HCT116 (cell line): ENCODE data around the gene KRTAP10-10. TPM values are rescaled to one million over a fixed set of nuclear protein-coding genes. Genes with fewer than 3 reads are reported as not detected.

Source experiments
- ATAC-seq: fragments of 200-7000 bp; cut with Tn5 transposase; 2 replicates; pipeline ENCODE4 v1.9.1; 2020; ENCODE audit warnings: mild to moderate bottlenecking, moderate library complexity
- BruUV-seq: library from RNA; stranded (reverse); fragments of 400-500 nt; replicated peaks from 2 replicates; lab custom pipeline; 2021; lab: Mats Ljungman, UMichigan
- CTCF ChIA-PET: fragments of 300-600 bp; sonication (Branson Sonifier 250); formaldehyde crosslinking; loops from one replicate; lab custom pipeline; 2021; ENCODE audit warnings: antibody characterized with exemption; lab: Charles Lee
- POLR2A ChIA-PET: fragments of 300-600, 350-600 bp; sonication (Branson Sonifier 250); formaldehyde crosslinking; loops from one replicate; lab custom pipeline; 2021; ENCODE audit warnings: antibody characterized with exemption; lab: Charles Lee
- RAD21 ChIA-PET, 2 experiments: fragments of 300-600 bp; sonication (Branson Sonifier 250); formaldehyde crosslinking; loops; one replicate each; lab custom pipeline; 2023; ENCODE audit warnings: low total read pairs in 2 of 2; ENCODE audit not compliant: uncharacterized antibody in 2 of 2, unreplicated experiment in 2 of 2, low non-redundant PET in 1 of 2; lab: Charles Lee
- DNase-seq: peaks from one replicate; pipeline ENCODE4 v3.0.0-alpha.2; 2010; ENCODE audit warnings: low read depth, low spot score
- H2AFZ ChIP-seq: fragments of 200-600 bp; shearing (Covaris generic), sonication (generic); 2 replicates; pipeline ENCODE4 v1.6.1; 2017; ENCODE audit warnings: low read depth, mixed run types, mixed read lengths, antibody characterized with exemption, low read length; ENCODE audit not compliant: poor library complexity, severe bottlenecking
- H3K27ac ChIP-seq: 2 replicates; pipeline ENCODE4 v1.5.1; 2012; ENCODE audit warnings: low read depth, low read length
- H3K27me3 ChIP-seq: fragments of 200-600 bp; sonication (generic); 2 replicates; pipeline ENCODE4 v1.6.1; 2016; ENCODE audit warnings: mixed run types, low read length, mixed read lengths; ENCODE audit not compliant: insufficient read depth
- H3K36me3 ChIP-seq, 2 experiments: fragments of 200-500 bp in 1 of 2; fragments of 200-600 bp in 1 of 2; sonication (Bioruptor generic) in 1 of 2; sonication (generic) in 1 of 2; 2 replicates each; pipeline versions ENCODE4 v1.5.1 to v1.6.1; 2014 to 2016; ENCODE audit warnings: low read length in 2 of 2, inconsistent platforms in 1 of 2, mixed read lengths in 1 of 2, mixed run types in 1 of 2; ENCODE audit not compliant: insufficient read depth in 2 of 2, control insufficient read depth in 1 of 2
- H3K4me1 ChIP-seq, 2 experiments: fragments of 200-600 bp in 1 of 2; sonication (generic) in 1 of 2; 2 replicates each; pipeline versions ENCODE4 v1.5.1 to v1.6.1; 2012 to 2017; ENCODE audit warnings: low read length in 2 of 2, inconsistent platforms in 1 of 2, mild to moderate bottlenecking in 1 of 2, mixed read lengths in 1 of 2, mixed run types in 1 of 2, moderate library complexity in 1 of 2; ENCODE audit not compliant: insufficient read depth in 2 of 2, control insufficient read depth in 1 of 2
- H3K4me2 ChIP-seq: fragments of 200-600 bp; sonication (generic); 2 replicates; pipeline ENCODE4 v1.6.1; 2017; ENCODE audit warnings: mixed run types, low read length, mixed read lengths
- H3K4me3 ChIP-seq, 2 experiments: fragments of 200-600 bp in 1 of 2; sonication (generic) in 1 of 2; replicated peaks in 1 of 2; 2 replicates each; pipeline ENCODE4 v1.5.1; 2011 to 2016; ENCODE audit warnings: low read length in 2 of 2, control low read depth in 1 of 2, low read depth in 1 of 2, mild to moderate bottlenecking in 1 of 2, mixed read lengths in 1 of 2, mixed run types in 1 of 2
- H3K79me2 ChIP-seq: fragments of 200-600 bp; sonication (generic); 2 replicates; pipeline ENCODE4 v1.6.1; 2017; ENCODE audit warnings: mild to moderate bottlenecking, mixed run types, low read length, moderate library complexity, mixed read lengths; ENCODE audit not compliant: insufficient read depth
- H3K9ac ChIP-seq: fragments of 200-600 bp; sonication (generic); 2 replicates; pipeline ENCODE4 v1.6.1; 2016; ENCODE audit warnings: low read length, mixed read lengths
- H3K9me2 ChIP-seq: fragments of 200-600 bp; sonication (generic), shearing (Covaris generic); 2 replicates; pipeline ENCODE4 v1.6.1; 2017; ENCODE audit warnings: mixed run types, mild to moderate bottlenecking, moderate library complexity; ENCODE audit not compliant: insufficient read depth
- H3K9me3 ChIP-seq, 2 experiments: fragments of 200-500 bp in 1 of 2; fragments of 200-600 bp in 1 of 2; sonication (Bioruptor generic) in 1 of 2; sonication (generic) in 1 of 2; 2 replicates each; pipeline ENCODE4 v1.6.1; 2014 to 2017; ENCODE audit warnings: low read length in 2 of 2, mixed read lengths in 2 of 2, inconsistent platforms in 1 of 2, low read depth in 1 of 2, mild to moderate bottlenecking in 1 of 2, mixed run types in 1 of 2, moderate library complexity in 1 of 2; ENCODE audit not compliant: control insufficient read depth in 1 of 2, insufficient read depth in 1 of 2
- H4K20me1 ChIP-seq: fragments of 200-600 bp; sonication (generic), shearing (Covaris generic); 2 replicates; pipeline ENCODE4 v1.6.1; 2017; ENCODE audit warnings: mixed run types, mild to moderate bottlenecking, moderate library complexity; ENCODE audit not compliant: insufficient read depth
- CBX3 ChIP-seq: IDR thresholded peaks from 2 replicates; pipeline ENCODE4 v1.6.1; 2012; ENCODE audit warnings: low read depth
- CEBPB ChIP-seq: IDR thresholded peaks from 2 replicates; pipeline ENCODE4 v1.6.1; 2012; ENCODE audit warnings: low read depth
- EGR1 ChIP-seq: IDR thresholded peaks from 2 replicates; pipeline ENCODE4 v1.6.1; 2012; ENCODE audit warnings: low read depth
- EZH2 ChIP-seq: fragments of 200-600 bp; sonication (generic); IDR thresholded peaks from 2 replicates; pipeline ENCODE4 v1.6.1; 2017; ENCODE audit warnings: antibody characterized with exemption, mixed run types
- EZH2phosphoT487 ChIP-seq: fragments of 200-600 bp; IDR thresholded peaks from 2 replicates; pipeline ENCODE4 v1.6.1; 2018; ENCODE audit warnings: antibody characterized with exemption, borderline replicate concordance
- FOSL1 ChIP-seq: IDR thresholded peaks from 2 replicates; pipeline ENCODE4 v1.6.1; 2012; ENCODE audit warnings: low read depth
- JUND ChIP-seq: IDR thresholded peaks from 2 replicates; pipeline ENCODE4 v1.6.1; 2012
- RAD21 ChIP-seq: IDR thresholded peaks from 2 replicates; pipeline ENCODE4 v1.6.1; 2012; ENCODE audit warnings: low read depth, mild to moderate bottlenecking
- REST ChIP-seq: IDR thresholded peaks from 2 replicates; pipeline ENCODE4 v1.6.1; 2012; ENCODE audit warnings: low read depth
- SP1 ChIP-seq: IDR thresholded peaks from 2 replicates; pipeline ENCODE4 v1.6.1; 2012; ENCODE audit warnings: low read depth
- YY1 ChIP-seq: IDR thresholded peaks from 2 replicates; pipeline ENCODE4 v1.6.1; 2011; ENCODE audit warnings: low read length, low read depth, moderate library complexity, mild to moderate bottlenecking; ENCODE audit not compliant: insufficient replicate concordance; ENCODE audit errors: extremely low read depth
- intact Hi-C: fragments of 100-400 bp; cut with micrococcal nuclease; formaldehyde crosslinking; loops from 2 replicates; pipeline ENCODE4 v1.10.0; 2022
- total RNA-seq: library from RNA; stranded (reverse); gene quantifications from one replicate; pipeline ENCODE4 v1.2.1, GENCODE V29; 2021; ENCODE audit not compliant: unreplicated experiment
- TF ChIP-seq, protein P1 (sequence below): IDR thresholded peaks from 2 replicates; pipeline ENCODE4 v1.6.1; 2011; ENCODE audit warnings: mild to moderate bottlenecking, low read length, moderate library complexity; ENCODE audit not compliant: insufficient replicate concordance; ENCODE audit errors: extremely low read depth
- TF ChIP-seq, protein P2 (sequence below): IDR thresholded peaks from 2 replicates; pipeline ENCODE4 v1.6.1; 2012

KRTAP10-10 gene
- total RNA-seq, 1 experiment from 2014 or later = not detected

- TF ChIP-seq, protein P1, sequence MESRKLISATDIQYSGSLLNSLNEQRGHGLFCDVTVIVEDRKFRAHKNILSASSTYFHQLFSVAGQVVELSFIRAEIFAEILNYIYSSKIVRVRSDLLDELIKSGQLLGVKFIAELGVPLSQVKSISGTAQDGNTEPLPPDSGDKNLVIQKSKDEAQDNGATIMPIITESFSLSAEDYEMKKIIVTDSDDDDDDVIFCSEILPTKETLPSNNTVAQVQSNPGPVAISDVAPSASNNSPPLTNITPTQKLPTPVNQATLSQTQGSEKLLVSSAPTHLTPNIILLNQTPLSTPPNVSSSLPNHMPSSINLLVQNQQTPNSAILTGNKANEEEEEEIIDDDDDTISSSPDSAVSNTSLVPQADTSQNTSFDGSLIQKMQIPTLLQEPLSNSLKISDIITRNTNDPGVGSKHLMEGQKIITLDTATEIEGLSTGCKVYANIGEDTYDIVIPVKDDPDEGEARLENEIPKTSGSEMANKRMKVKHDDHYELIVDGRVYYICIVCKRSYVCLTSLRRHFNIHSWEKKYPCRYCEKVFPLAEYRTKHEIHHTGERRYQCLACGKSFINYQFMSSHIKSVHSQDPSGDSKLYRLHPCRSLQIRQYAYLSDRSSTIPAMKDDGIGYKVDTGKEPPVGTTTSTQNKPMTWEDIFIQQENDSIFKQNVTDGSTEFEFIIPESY = no peak
- no peak for TF ChIP-seq EZH2phosphoT487
- no peak for TF ChIP-seq REST
- TF ChIP-seq JUND = no peak
Observed at GRCh38 chr21:44593598-44594405, 43.4 kb upstream of the KRTAP10-10 start (continued).

GRCh38 chr21:44594406-44594916, 42.7 kb upstream of the KRTAP10-10 start:
- Histone ChIP-seq H2AFZ (no peak overlapping the region), H4K20me1 (no peaks in the 10 kb centered on the region), H3K9ac (no peak overlapping the region), H3K9me3 (no peaks in the 10 kb centered on the region), H3K4me3 (no peak overlapping the region), H3K27ac (no peak overlapping the region), H3K27me3 (no peaks in the 10 kb centered on the region), H3K4me1 (peaks cover 0 to 3% of the 10 kb centered on the region in 2 experiments; a peak in 1 of 4 replicates), H3K4me2 (no peak overlapping the region), H3K36me3 (no peaks in the 10 kb centered on the region), H3K9me2 (no peaks in the 10 kb centered on the region), H3K79me2 (no peaks in the 10 kb centered on the region)
- ChIA-PET POLR2A (no interaction called here), RAD21 (no interaction called here), CTCF (no interaction called here)
- DNase-seq (no peak), ATAC-seq (no peak)
- intact Hi-C loops = no loop called here
- BruUV-seq = no TSS peak
- TF ChIP-seq CBX3 = no peak
- TF ChIP-seq RAD21 = no peak
- TF ChIP-seq CEBPB = no peak
- no peak for TF ChIP-seq SP1
- no peak for TF ChIP-seq EZH2
- no peak for TF ChIP-seq REST
- no peak for TF ChIP-seq YY1
- TF ChIP-seq, protein P2, sequence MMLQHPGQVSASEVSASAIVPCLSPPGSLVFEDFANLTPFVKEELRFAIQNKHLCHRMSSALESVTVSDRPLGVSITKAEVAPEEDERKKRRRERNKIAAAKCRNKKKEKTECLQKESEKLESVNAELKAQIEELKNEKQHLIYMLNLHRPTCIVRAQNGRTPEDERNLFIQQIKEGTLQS = no peak
- no peak for TF ChIP-seq EZH2phosphoT487
- TF ChIP-seq FOSL1 = no peak
- TF ChIP-seq EGR1 = no peak
